ENCODE measurements around the gene SGF29.
"Not testable (repeated sequence)": the region's sequence is repeated elsewhere in the genome, so short reads cannot be mapped to it uniquely, and the experiment has no call there.

Gene SGF29

GRCh38 chr16:28531777-28532744 is 21.7 kb upstream of the SGF29 start:
- no peak for DNase-seq (ENCODE audit: low read depth, low spot score)
- no peak overlapping the region for H3K4me3 ChIP-seq (ENCODE audit: low read length)

- DNase-seq (ENCODE audit: low read depth, low spot score), result no peak
- H3K4me3 ChIP-seq (ENCODE audit: low read length), result no peak overlapping the region
Measured at GRCh38 chr16:28532940-28533647, 20.6 kb upstream of the SGF29 start.

DNA sequence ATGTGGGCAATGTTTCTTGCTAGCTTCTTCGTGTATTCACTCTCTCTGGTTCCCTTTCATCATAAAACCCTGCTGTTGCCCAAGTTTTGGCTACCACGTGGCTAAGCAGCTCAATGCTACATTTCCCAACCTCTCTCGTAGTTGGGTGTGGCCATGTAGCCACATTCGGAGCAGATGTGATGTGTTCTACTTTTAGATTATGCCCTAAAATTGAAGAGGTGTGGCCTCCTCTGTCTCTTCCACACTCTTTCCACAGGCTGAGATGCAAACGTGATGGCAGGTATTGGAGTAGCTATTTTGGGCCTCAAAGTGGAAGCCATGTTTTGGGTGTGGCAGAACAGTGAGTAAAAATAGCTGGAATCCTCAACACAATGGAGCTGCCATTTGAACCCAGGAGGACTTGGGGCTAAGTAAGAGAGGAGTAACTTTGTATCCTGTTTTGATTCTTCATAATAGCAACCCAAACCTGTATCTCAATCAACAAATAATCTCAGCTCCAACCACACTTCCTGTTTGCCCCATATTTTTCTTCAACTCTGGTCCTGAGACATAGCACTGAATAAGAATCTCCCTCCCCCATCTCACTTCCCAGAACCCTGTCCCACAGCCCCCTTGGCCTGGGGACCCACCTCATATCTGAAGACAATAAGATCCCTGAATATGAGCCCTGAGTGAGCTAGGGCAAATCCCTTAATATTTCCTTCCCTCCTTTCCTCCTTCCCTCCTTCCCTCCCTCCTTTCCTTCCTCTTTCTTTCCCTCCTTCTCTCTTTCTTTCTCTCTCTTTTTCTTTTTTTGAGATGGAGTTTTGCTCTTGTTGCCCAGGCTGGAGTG is 19.0 kb upstream of the SGF29 start:
- no peak overlapping the region for H3K4me3 ChIP-seq (ENCODE audit: low read length)
- DNase-seq (ENCODE audit: low read depth, low spot score), result no peak

GRCh38 chr16:28537076-28537475 is 16.6 kb upstream of the SGF29 start:
- H3K4me3 ChIP-seq (ENCODE audit: low read length), result no peak overlapping the region
- no peak for DNase-seq (ENCODE audit: low read depth, low spot score)

- H3K4me3 ChIP-seq (ENCODE audit: low read length), result no peak overlapping the region
- no peak for DNase-seq (ENCODE audit: low read depth, low spot score)
Measured at GRCh38 chr16:28537964-28538732, 15.6 kb upstream of the SGF29 start.

DNA sequence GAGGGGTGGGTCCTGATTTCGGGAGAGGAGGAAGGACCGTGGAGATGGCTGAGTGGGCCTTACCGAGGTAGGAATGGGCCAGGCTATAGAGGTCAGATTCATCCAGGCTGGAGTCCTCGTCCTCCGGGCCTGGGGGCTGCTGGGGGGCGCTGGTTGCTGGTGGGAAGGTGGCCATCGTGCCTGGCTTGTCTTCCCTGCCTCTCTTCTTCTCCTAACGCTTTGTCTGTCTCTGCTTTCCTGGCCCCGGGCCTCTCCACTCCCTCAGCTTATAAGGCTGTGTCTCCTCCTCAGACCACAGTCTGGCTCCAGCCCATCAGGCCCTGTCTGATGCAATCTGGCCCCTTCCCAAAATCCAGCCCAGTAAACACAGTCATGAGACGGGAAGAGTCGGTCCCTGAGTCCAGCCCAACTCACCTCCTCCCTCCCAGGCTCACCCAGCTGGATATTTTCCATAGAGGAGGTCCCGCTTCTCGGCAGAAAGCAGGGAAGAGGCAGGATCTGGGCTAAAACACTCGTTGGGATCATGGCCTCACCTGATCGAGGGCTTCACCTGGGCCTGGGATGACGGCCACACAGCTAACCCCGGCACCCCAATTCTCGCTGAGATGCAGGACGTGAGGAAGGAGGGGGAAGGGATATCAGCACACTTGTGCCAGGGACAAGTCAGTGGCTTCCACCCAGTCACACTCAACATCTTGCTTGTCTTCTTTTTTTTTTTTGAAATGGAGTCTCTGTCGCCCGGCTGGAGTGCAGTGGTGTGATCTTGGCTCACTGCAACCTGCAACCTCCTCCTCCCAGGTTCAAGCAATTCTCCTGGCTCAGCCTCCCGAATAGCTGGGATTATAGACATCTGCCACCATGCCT is 14.8 kb upstream of the SGF29 start, which contains the start of gene NUPR1:
NUPR1 (minus strand) TSS at position 242 of the 864 bp plus-strand sequence; CDS start at position 175, 67 bp downstream.
- H3K4me3 ChIP-seq (ENCODE audit: low read length), result no peak within 1 kb of the TSS
- no peak for DNase-seq (ENCODE audit: low read depth, low spot score)

DNA sequence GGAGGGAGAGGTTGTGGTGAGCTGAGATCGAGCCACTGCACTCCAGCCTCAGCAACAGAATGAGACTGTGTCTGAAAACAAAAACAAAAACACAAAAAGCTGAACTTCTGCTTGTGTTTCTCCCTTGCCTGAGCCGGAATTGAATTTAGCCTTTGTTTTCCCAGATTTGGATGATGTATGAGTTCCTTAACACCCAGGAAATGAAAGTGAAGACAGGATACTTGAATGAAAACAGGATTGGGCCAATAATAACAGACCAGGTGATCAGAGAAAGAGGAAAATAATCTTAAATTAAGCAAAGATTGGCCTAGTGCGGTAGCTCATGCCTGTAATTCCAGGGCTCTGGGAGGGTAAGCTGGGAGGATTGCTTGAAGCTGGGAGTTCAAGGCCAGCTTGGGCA is 13.4 kb upstream of the SGF29 start:
- DNase-seq (ENCODE audit: low read depth, low spot score), result no peak
- no peak overlapping the region for H3K4me3 ChIP-seq (ENCODE audit: low read length)

DNA sequence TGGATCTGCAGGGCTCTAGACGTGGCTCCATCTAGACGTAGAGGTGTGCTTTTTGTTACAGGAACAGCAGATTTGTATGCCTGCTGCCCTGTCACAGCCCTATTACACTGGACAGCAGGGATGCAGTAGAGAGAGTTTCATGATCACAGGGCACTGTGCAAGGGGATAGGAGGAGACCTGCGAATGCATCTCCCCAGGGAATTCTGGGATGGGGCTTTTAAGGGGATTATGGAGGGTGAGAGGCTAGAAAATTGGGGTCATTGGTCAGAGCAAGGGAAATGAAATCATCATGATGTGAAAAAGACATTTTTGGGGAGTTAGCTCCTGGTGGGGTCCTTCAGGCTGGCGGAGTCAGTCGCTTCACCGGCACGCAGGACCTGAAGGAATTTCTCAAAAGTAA is 11.1 kb upstream of the SGF29 start:
- H3K4me3 ChIP-seq (ENCODE audit: low read length), result no peak overlapping the region
- no peak for DNase-seq (ENCODE audit: low read depth, low spot score)

DNA sequence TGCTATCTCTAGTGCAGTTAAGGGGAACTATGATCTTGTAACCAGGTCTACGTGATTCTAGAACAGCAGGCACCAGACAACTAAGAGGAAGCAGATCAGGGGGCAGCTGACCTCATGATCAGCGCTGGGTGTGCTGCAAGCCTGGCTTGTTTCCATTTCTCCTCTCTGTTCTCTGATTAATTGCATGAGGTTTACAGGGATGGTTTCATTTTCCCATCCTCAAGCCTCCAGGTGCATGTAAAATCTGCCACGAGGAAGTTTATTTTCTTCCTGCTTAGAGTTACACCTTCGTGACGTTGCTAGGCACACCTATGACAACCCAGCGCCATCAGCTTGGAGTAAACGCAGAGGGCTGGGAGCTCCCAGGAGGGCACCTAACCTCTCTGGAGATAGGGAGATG is 10.6 kb upstream of the SGF29 start:
- H3K4me3 ChIP-seq (ENCODE audit: low read length), result no peak overlapping the region
- no peak for DNase-seq (ENCODE audit: low read depth, low spot score)

- no peak for DNase-seq (ENCODE audit: low read depth, low spot score)
- H3K4me3 ChIP-seq (ENCODE audit: low read length), result no peak overlapping the region
Measured at GRCh38 chr16:28544998-28545397, 8.7 kb upstream of the SGF29 start.

DNA sequence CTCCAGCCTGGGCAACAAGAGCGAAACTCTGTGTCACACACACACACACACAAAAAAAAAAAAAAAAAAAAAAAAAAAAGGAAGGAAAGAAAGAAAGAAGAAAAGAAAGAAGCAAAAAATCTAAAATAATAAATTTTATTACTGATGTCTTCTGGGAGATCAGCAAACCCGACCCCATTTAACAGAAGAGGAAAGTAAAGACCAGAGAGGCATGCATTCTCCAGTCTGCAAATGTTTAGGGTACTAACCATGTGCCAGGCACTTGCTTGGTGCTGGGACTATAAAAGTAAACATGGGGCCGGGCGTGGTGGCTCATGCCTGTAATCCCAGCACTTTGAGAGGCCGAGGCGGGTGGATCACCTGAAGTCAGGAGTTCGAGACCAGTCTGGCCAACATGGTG is 7.8 kb upstream of the SGF29 start:
- not testable (repeated sequence) for DNase-seq (ENCODE audit: low read depth, low spot score); H3K4me3 ChIP-seq (ENCODE audit: low read length)

DNA sequence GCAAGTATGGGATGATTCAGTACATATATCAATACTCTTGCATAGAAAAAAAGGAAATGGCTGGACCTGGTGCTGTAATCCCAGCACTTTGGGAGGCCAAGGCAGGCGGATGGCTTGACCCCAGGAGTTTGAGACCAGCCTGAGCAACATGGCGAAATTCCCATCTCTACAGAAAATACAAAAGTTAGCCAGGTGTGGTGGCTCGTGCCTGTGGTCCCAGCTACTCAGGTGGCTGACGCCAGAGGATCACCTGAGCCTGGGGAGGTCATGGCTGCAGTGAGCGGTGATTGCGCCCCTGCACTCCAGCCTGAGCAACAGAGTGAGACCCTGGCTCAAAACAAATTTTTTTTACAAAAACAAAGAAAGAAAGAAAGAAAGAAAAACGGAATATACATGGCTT is 7.1 kb upstream of the SGF29 start:
- H3K4me3 ChIP-seq (ENCODE audit: low read length), result no peak overlapping the region
- DNase-seq (ENCODE audit: low read depth, low spot score), result no peak

GRCh38 chr16:28548306-28548802 is 5.4 kb upstream of the SGF29 start:
- DNase-seq (ENCODE audit: low read depth, low spot score), result no peak

DNA sequence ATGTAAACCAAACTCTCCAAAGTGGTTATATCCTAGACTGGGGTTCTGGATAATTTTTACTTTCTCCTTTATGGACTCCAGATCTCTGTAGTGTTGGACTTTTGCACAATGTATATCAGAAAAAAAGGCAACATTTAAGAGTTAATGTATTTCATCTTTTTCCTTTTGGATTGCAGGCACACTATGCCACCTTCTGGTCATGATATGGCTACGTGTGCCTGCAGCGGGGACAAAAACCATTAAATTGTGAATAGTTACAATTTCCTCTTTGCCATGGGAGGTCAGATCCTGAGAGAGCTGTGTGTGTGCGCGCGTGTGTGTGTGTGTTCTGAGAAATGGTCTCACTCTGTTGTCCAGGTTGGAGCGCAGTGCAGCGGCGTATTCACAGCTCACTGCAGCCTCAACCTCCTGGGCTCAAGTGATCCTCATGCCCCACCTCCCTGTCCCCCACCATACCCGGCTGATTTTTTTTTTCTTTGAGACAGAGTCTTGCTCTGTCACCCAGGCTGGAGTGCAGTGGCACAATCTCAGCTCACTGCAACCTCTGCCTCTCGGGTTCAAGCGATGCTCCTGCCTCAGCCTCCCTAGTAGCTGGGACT is 4.3 kb upstream of the SGF29 start:
- peak; percentile 30 for DNase-seq (ENCODE audit: low read depth, low spot score)
- H3K4me3 ChIP-seq (ENCODE audit: low read length), result no peak overlapping the region

More at GRCh38 chr16:28548306-28548802, 5.4 kb upstream of the SGF29 start:
- no peak overlapping the region for H3K4me3 ChIP-seq (ENCODE audit: low read length)

DNA sequence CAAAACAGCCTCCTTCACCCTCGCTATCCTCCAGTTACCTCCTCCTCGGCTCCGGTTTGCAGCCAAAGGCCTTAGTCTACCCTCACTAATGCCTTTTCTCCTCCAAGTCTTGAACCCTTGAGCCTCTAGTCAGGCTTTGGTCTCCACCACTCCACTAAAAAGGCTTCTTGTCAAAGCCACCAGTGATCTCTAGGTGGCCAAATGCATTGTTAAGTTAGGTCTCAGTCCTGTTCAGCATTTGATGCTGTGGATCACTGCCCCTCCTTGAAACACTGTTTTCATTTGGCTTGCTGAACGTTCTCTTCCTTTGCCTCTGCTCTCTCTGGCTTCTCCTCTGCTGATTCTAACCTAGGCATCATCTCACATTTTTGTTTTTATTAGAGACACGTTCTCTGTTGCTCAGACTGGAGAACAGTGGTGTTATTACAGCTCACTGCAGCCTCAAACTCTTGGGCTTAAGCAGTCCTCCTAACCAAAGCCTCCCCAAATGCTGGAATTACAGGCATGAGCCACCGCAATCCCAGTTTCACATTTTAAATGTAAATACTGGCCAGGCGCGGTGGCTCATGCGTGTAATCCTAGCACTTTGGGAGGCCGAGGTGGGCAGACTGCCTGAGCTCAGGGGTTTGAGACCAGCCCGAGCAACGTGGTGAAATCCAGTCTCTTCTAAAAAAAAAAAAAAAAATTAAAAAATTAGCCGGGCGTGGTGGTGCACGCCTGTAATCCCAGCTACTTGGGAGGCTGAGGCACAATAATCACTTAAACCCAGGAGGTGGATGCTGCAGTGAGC is 1.1 kb downstream of the SGF29 start:
- H3K4me3 ChIP-seq (ENCODE audit: low read length), result peak overlapping the region; percentile 50
- DNase-seq (ENCODE audit: low read depth, low spot score), result no peak

- DNase-seq (ENCODE audit: low read depth, low spot score), result no peak
- no peak overlapping the region for H3K4me3 ChIP-seq (ENCODE audit: low read length)
Measured at GRCh38 chr16:28555561-28555960, 1.8 kb downstream of the SGF29 start.

Measured in Jurkat, Clone E6-1 (cell line).